Stomach (tissue), 4 donors: ENCODE data around the gene AKT2.

Experiments
- POLR2A ChIP-seq, 4 donors: fragments of 450-650 bp; IDR thresholded peaks; one replicate each; pipeline ENCODE4 v1.6.1; 2016; ENCODE audit warnings: antibody characterized with exemption in 4 of 4, control low read depth in 2 of 4, mild to moderate bottlenecking in 1 of 4, moderate library complexity in 1 of 4
- POLR2AphosphoS5 ChIP-seq, 3 donors: sonication (generic); formaldehyde crosslinking; IDR thresholded peaks; one replicate each; pipeline ENCODE4 v1.6.1; 2016; ENCODE audit warnings: antibody characterized with exemption in 3 of 3
- TF ChIP-seq, protein P1 (sequence below), 7 experiments: fragments of 450-650 bp in 4 of 7; fragments of 200-600 bp in 3 of 7; sonication (generic) in 3 of 7; IDR thresholded peaks; one replicate each; pipeline ENCODE4 v1.5.1; 2016 to 2019; ENCODE audit warnings: antibody characterized with exemption in 7 of 7, control low read depth in 2 of 7, mild to moderate bottlenecking in 1 of 7

GRCh38 chr19:40282920-40283319 lies 2.2 kb downstream of the AKT2 start:
- TF ChIP-seq, protein P1, sequence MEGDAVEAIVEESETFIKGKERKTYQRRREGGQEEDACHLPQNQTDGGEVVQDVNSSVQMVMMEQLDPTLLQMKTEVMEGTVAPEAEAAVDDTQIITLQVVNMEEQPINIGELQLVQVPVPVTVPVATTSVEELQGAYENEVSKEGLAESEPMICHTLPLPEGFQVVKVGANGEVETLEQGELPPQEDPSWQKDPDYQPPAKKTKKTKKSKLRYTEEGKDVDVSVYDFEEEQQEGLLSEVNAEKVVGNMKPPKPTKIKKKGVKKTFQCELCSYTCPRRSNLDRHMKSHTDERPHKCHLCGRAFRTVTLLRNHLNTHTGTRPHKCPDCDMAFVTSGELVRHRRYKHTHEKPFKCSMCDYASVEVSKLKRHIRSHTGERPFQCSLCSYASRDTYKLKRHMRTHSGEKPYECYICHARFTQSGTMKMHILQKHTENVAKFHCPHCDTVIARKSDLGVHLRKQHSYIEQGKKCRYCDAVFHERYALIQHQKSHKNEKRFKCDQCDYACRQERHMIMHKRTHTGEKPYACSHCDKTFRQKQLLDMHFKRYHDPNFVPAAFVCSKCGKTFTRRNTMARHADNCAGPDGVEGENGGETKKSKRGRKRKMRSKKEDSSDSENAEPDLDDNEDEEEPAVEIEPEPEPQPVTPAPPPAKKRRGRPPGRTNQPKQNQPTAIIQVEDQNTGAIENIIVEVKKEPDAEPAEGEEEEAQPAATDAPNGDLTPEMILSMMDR (IDR thresholded peaks at IDR 0.05), result no peak
- TF ChIP-seq POLR2A (IDR thresholded peaks at IDR 0.05), result no peak
- no peak for TF ChIP-seq POLR2AphosphoS5 (IDR thresholded peaks at IDR 0.05)
